GM12864 (cell line): ENCODE measurements around the gene APC2.
A peak's percentile ranks its signal among the peaks of the same experiment; 100 is the strongest.

Experiments
- DNase-seq: peaks from one replicate; pipeline ENCODE4 v3.0.0-alpha.2; 2011; ENCODE audit warnings: low read depth
- H3K4me3 ChIP-seq: 2 replicates; pipeline ENCODE4 v1.5.1; 2011; ENCODE audit warnings: mild to moderate bottlenecking, low read depth, low read length, control low read depth
- CTCF ChIP-seq: IDR thresholded peaks from 2 replicates; pipeline ENCODE4 v1.5.1; 2011; ENCODE audit warnings: low read depth, mild to moderate bottlenecking, moderate library complexity, low read length, control low read depth, inconsistent platforms; ENCODE audit errors: missing control alignments

APC2 gene

GRCh38 chr19:1406774-1407527 is 43.0 kb upstream of the APC2 start:
- H3K4me3 ChIP-seq, result peak overlapping the region; percentile 62
- peak; percentile 53 for TF ChIP-seq CTCF
- peak; percentile 87 for DNase-seq

- peak within 1 kb of the TSS; percentile 81 for H3K4me3 ChIP-seq
- DNase-seq, result no peak
- TF ChIP-seq CTCF, result no peak
Measured at GRCh38 chr19:1407528-1408299, 42.2 kb upstream of the APC2 start, which contains the start of gene DAZAP1. DAZAP1 (plus strand) TSS chr19:1407586; CDS start chr19:1407774, 188 bp downstream.

GRCh38 chr19:1408300-1409203 is 41.4 kb upstream of the APC2 start:
- H3K4me3 ChIP-seq, result peak overlapping the region; percentile 81
- no peak for TF ChIP-seq CTCF
- no peak for DNase-seq

GRCh38 chr19:1409204-1410005 is 40.5 kb upstream of the APC2 start:
- DNase-seq, result no peak
- peak overlapping the region; percentile 81 for H3K4me3 ChIP-seq

GRCh38 chr19:1410136-1410786 is 39.7 kb upstream of the APC2 start:
- TF ChIP-seq CTCF, result no peak
- no peak for DNase-seq
- H3K4me3 ChIP-seq, result no peak overlapping the region

More at GRCh38 chr19:1409204-1410005, 40.5 kb upstream of the APC2 start:
- no peak for TF ChIP-seq CTCF
